Stimulated activated CD4-positive, alpha-beta T cell treated with anti-CD3 and anti-CD28 coated beads, Interleukin-4, amount 100 ng/mL, for 24 hours (primary cell): ENCODE results near the gene EXOSC3.

Source experiments
- DNase-seq: peaks from one replicate; pipeline ENCODE4 v3.0.0-alpha.2; 2020

Gene EXOSC3

DNA sequence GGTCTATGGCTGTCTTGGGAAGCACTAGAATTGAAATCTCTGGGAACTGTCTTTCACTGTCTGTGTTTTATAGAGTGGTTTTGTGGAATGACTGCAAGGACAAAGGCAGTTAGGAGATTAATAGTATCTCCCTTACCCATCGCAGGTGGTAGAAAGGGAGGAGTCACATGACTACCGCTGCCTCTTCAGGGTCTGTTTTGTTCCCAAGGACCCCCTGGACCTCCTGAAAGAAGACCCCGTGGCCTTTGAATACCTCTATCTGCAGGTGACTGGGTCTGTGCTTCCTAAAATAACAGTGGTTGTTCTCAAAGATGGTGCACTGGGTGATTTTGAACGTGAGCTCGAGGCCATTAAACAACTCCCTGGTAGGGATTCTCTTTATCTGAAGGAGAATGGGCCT lies 54.0 kb downstream of the EXOSC3 start:
- DNase-seq: no peak

DNA sequence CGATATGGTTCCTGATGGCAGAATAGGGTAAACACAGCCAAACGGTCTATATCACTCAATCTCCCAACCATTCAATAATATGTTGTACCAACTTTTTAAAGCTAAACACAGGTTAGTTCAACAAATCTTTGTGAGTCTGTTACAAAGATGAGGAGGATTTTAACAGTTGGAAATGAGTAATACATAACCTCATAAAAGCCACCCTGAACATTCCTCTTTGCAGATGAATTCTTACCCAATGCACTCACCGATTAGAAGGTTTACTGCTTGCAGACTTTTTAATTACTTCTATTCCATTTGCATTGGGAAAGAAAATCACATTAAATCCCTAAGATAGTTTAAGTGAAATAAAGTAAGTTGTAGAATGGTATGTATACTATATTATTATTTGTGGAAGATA lies 54.6 kb downstream of the EXOSC3 start:
- no peak for DNase-seq
